Activated T-cell treated with anti-CD3 and anti-CD28 coated beads, Interleukin-2, amount 50 U/mL, for 72 hours (primary cell): ENCODE measurements around the gene CNEP1R1. TPM values are rescaled to one million over a fixed set of nuclear protein-coding genes. Genes with fewer than 3 reads are reported as not detected.
"Not testable (repeated sequence)": the region's sequence is repeated elsewhere in the genome, so short reads cannot be mapped to it uniquely, and the experiment has no call there.

Experiments
- ATAC-seq, 2 donors: fragments of 150-1000 bp; cut with Tn5 transposase; replicated peaks in 1 of 2; 2 replicates each; pipeline ENCODE4 v1.10.0; 2021; ENCODE audit warnings: moderate library complexity in 2 of 2, mild to moderate bottlenecking in 1 of 2
- DNase-seq, 2 donors: peaks; one replicate each; pipeline ENCODE4 v3.0.0; 2021 to 2022; ENCODE audit warnings: mixed read lengths in 1 of 2
- H3K27ac Mint-ChIP-seq: one replicate; pipeline ENCODE4 v1.8.0; 2022; ENCODE audit warnings: mild to moderate bottlenecking, moderate library complexity, mixed read lengths
- H3K27me3 Mint-ChIP-seq: one replicate; pipeline ENCODE4 v1.8.0; 2022; ENCODE audit warnings: low read depth, mixed read lengths
- H3K36me3 Mint-ChIP-seq, 2 donors: one replicate each; pipeline ENCODE4 v1.8.0; 2022; ENCODE audit warnings: mixed read lengths in 2 of 2, mild to moderate bottlenecking in 1 of 2; ENCODE audit not compliant: insufficient read depth in 2 of 2
- H3K4me1 Mint-ChIP-seq: one replicate; pipeline ENCODE4 v1.8.0; 2022; ENCODE audit warnings: low read depth, mixed read lengths
- H3K4me3 Mint-ChIP-seq, 2 donors: one replicate each; pipeline ENCODE4 v1.8.0; 2022; ENCODE audit warnings: mild to moderate bottlenecking in 2 of 2, mixed read lengths in 2 of 2, moderate library complexity in 2 of 2
- H3K9me3 Mint-ChIP-seq, 2 donors: one replicate each; pipeline ENCODE4 v1.8.0; 2022; ENCODE audit warnings: mixed read lengths in 2 of 2
- total RNA-seq, 2 donors: library from RNA; stranded (reverse); gene quantifications; one replicate each; pipeline ENCODE4 v1.2.3, GENCODE V29; 2022

The CNEP1R1 gene
- total RNA-seq, 2 donors from 2014 or later, result 28.6 to 30.8 TPM

DNA sequence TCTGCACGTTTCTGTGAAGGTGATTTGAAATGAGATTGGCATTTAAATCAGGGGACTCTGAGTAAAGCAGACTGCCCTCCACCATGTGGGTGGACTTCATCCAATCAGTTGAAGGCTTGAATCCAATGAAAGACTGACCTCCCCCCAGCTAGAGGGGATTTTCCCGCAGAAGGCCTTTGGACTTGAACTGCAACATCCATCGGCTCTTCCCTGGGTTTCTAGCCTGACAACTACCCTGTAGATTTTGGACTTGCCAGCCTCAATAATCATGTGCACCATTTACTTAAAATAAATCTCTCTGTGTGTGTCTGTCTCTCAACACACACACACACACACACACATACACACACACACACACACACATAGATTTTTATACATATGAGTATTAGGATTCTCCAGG is 23.9 kb upstream of the CNEP1R1 start:
- Mint-ChIP-seq H3K9me3 (no peaks in the 10 kb centered on the region), H3K27ac (no peak overlapping the region), H3K36me3 (no peaks in the 10 kb centered on the region), H3K4me3 (no peak overlapping the region), H3K27me3 (peaks cover 29% of the 10 kb centered on the region), H3K4me1 (no peaks in the 10 kb centered on the region)
- ATAC-seq (no peak), DNase-seq (no peak)

DNA sequence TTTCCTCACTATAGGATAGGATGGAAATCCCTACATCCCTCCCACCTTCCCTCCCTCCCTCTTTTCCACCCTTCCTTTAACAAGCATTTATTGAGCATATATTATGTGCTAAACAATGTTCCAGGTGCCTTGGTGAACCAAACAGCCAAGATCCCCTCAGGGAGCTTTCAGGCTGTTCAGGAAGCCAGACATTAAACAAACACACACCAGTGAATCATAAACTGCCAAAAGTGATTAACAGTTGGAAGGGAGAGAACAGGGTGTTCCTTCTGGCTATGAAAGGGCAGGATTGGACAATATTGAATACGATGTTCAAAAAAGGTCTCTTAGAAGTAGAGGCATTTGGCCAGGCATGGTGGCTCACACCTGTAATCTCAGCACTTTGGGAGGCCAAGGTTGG is 22.8 kb upstream of the CNEP1R1 start:
- peaks cover 26% of the 10 kb centered on the region for H3K27me3 Mint-ChIP-seq
- DNase-seq (no peak), ATAC-seq (no peak)
- H3K27ac Mint-ChIP-seq, result no peak overlapping the region
- H3K36me3 Mint-ChIP-seq, result no peaks in the 10 kb centered on the region
- H3K4me3 Mint-ChIP-seq, result no peak overlapping the region
- H3K4me1 Mint-ChIP-seq, result no peaks in the 10 kb centered on the region
- peaks cover 0 to 2% of the 10 kb centered on the region in 2 donors for H3K9me3 Mint-ChIP-seq

DNA sequence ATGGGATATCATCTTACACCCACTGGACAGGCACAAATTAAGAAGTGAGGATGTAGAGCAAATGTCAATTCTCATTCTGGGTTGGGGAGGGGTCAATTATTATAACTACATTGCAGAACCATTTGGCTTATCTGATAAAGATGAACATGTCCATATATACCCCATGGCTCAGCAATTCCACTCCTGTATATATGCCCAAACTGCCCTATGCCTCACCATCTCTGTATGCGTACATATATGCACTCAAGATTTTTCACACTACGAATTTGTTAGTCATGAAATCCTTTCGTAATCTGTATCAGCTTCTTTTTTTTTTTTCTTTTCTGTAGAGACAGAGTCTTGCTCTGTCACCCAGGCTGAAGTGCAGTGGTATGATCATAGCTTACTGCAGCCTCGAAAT is 20.8 kb upstream of the CNEP1R1 start:
- H3K9me3 Mint-ChIP-seq, result peaks cover 2% of the 10 kb centered on the region in 2 donors
- H3K4me1 Mint-ChIP-seq, result no peaks in the 10 kb centered on the region
- peaks cover 18% of the 10 kb centered on the region for H3K27me3 Mint-ChIP-seq
- no peak overlapping the region for H3K4me3 Mint-ChIP-seq
- DNase-seq, result no peak
- no peak overlapping the region for H3K27ac Mint-ChIP-seq
- H3K36me3 Mint-ChIP-seq, result no peaks in the 10 kb centered on the region
- ATAC-seq, result no peak

DNA sequence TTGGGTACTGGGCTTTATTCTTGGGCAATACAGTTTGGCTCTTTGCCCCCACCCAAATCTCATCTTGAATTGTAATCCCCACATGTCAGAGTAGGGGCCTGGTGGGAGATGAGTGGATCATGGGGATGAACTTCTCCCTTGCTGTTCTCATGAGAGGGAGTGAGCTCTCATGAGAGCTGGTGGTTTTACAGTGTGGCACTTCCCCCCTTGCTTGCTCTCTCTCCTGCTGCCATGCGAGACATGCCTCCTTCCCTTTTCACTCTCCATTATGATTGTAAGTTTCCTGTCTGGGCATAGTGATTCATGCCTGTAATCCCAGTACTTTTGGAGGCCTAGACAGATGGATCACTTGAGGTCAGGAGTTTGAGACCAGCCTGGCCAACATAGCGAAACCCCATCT is 18.1 kb upstream of the CNEP1R1 start:
- no peak overlapping the region for H3K27ac Mint-ChIP-seq
- peaks cover 14% of the 10 kb centered on the region for H3K27me3 Mint-ChIP-seq
- no peak overlapping the region for H3K4me3 Mint-ChIP-seq
- ATAC-seq (no peak), DNase-seq (no peak)
- H3K4me1 Mint-ChIP-seq, result no peaks in the 10 kb centered on the region
- H3K9me3 Mint-ChIP-seq, result peaks cover 2% of the 10 kb centered on the region in 2 donors
- no peaks in the 10 kb centered on the region for H3K36me3 Mint-ChIP-seq

DNA sequence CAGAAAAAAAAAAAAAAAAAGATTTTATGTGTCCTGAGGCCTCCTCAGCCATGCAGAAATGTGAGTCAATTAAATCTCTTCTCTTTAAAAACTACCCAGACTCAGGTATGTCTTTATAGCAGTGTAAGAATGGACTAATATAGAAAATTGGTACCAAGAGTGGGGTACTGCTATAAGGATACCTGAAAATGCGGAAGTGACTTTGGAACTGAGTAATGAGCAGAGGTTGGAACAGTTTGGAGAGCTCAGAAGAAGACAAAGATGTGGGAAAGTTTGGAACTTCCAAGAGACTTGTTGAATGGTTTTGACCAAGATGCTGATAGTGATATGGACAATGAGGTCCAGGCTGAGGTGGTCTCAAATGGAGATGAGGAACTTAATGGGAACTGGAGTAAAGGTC is 17.3 kb upstream of the CNEP1R1 start:
- ATAC-seq (no peak), DNase-seq (no peak)
- H3K4me3 Mint-ChIP-seq, result no peak overlapping the region
- no peak overlapping the region for H3K27ac Mint-ChIP-seq
- H3K4me1 Mint-ChIP-seq, result no peaks in the 10 kb centered on the region
- H3K36me3 Mint-ChIP-seq, result no peaks in the 10 kb centered on the region
- H3K27me3 Mint-ChIP-seq, result peaks cover 9% of the 10 kb centered on the region
- H3K9me3 Mint-ChIP-seq, result peaks cover 2% of the 10 kb centered on the region in 2 donors

DNA sequence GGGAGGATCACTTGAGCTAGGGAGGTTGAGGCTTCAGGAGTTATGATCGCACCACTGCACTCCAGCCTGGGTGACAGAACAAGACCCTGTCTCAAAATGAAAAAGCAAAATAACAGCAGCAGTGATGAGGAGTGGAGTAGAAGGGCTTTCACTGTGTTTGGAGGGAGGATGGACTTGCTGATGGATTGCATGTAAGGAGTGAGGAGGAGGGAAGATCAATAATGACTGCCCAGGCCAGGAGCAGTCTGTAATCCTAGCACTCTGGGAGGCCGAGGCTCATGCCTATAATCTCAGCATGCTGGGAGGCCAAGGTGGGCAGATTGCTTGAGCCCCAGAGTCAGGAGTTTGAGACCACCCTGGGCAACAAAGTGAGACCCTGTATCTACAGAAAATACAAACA is 14.8 kb upstream of the CNEP1R1 start:
- Mint-ChIP-seq H3K4me1 (no peaks in the 10 kb centered on the region), H3K36me3 (no peaks in the 10 kb centered on the region), H3K9me3 (peaks cover 2% of the 10 kb centered on the region in 2 donors), H3K27ac (no peak overlapping the region), H3K27me3 (no peaks in the 10 kb centered on the region), H3K4me3 (no peak overlapping the region)
- ATAC-seq (no peak), DNase-seq (no peak)

DNA sequence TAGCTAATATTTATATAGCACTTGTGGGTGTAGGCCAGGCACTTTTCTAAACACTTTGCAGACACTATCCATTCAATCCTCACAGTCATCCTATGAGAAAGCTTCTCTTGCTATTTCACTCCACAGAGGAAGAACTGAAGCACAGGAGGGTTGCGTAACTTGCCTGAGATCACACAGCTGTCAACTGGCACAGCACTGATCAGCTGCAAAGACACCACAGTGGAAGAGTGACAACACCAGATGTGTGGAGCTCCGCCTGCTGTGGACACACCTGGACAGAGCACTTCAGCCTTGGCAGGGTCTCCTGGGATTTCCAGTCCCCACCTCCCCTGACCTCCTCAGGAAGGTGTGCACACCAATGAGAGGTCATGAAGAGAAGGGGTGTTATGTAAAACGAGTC is 13.3 kb upstream of the CNEP1R1 start:
- no peaks in the 10 kb centered on the region for H3K36me3 Mint-ChIP-seq
- H3K27ac Mint-ChIP-seq, result no peak overlapping the region
- DNase-seq (no peak), ATAC-seq (no peak)
- no peaks in the 10 kb centered on the region for H3K27me3 Mint-ChIP-seq
- no peak overlapping the region for H3K4me3 Mint-ChIP-seq
- peaks cover 2% of the 10 kb centered on the region in 2 donors for H3K9me3 Mint-ChIP-seq
- no peaks in the 10 kb centered on the region for H3K4me1 Mint-ChIP-seq

DNA sequence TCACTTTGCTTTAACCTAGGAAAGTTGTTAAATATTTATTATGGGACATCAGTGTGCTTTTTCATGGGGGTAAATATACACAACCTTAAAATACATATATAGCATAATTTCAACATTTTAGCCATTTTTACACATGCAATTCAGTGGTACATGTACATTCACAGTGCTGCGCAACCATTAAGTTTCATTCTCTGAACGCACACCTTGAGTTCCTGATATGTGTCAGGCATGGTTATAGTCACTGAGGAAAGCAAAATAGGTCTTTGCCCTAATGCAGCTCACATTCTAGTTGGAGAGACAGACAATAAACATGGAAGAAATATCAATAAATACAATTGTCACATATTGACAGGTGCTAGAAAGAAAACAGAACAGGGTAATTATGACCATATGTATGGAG is 12.8 kb upstream of the CNEP1R1 start:
- Mint-ChIP-seq H3K4me3 (no peak overlapping the region), H3K36me3 (no peaks in the 10 kb centered on the region), H3K9me3 (peaks cover 0 to 2% of the 10 kb centered on the region in 2 donors), H3K27ac (no peak overlapping the region), H3K4me1 (no peaks in the 10 kb centered on the region), H3K27me3 (no peaks in the 10 kb centered on the region)
- DNase-seq, result no peak
- ATAC-seq, result no peak

DNA sequence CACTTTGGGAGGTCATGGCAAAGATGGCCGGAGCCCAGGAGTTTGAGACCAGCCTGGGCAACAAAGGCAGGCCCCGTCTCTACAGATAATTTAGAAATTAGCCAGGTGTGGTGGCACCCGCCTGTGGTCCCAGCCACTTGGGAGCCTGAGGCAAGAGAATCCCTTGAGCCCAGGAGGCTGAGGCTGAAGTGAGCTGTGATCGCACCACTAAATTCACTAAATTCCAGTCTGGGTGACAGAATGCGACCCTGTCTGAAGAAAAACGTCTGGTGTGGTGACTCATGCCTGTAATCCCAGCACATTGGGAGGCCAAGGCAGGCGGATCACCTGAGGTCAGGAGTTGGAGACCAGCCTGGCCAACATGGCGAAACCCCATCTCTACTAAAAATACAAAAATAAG is 10.8 kb upstream of the CNEP1R1 start:
- ATAC-seq, DNase-seq, H3K27me3 Mint-ChIP-seq, H3K27ac Mint-ChIP-seq, H3K4me3 Mint-ChIP-seq, H3K36me3 Mint-ChIP-seq, H3K9me3 Mint-ChIP-seq, H3K4me1 Mint-ChIP-seq: not testable (repeated sequence)

DNA sequence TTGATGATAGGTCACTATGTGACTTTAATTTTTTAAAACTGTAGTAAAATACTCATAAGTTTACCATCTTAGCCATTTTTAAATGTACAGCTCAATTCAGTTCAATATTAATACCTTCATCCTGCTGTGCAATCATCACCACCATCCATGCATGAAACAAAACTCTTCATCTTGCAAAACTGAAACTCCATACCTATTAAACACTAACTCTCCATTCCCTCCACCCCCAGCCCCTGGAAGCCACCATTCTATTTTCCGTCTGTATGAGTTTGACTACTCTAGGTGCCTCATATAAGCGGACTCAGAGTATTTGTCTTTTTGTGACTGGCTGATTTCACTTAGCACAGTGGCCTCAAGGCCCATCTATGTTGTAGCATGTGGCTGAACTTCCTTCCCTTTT is 9.4 kb upstream of the CNEP1R1 start:
- Mint-ChIP-seq H3K27ac (no peak overlapping the region), H3K4me1 (no peaks in the 10 kb centered on the region), H3K9me3 (no peaks in the 10 kb centered on the region), H3K27me3 (no peaks in the 10 kb centered on the region), H3K36me3 (no peaks in the 10 kb centered on the region), H3K4me3 (no peak overlapping the region)
- no peak for ATAC-seq
- no peak for DNase-seq

DNA sequence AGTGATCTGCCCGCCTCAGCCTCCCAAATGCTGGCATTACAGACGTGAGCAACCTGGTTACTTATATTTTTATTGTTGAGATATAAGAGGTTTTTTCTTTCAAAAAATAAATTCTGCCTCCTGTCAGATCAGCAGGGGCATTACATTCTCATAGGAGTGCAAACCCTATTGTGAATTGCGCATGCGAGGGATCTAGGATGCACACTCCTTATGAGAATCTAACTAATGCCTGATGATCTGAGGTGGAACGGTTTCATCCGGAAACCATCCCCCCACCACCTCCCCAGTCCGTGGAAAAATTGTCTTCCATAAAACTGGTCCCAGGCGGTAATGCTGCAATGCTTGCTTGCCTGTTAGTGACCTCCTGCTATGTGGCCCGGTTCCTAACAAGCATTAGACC is 7.5 kb upstream of the CNEP1R1 start:
- DNase-seq, result no peak
- peaks cover 7% of the 10 kb centered on the region for H3K4me1 Mint-ChIP-seq
- no peaks in the 10 kb centered on the region for H3K27me3 Mint-ChIP-seq
- H3K4me3 Mint-ChIP-seq, result no peak overlapping the region
- no peaks in the 10 kb centered on the region for H3K9me3 Mint-ChIP-seq
- ATAC-seq, result no peak
- no peak overlapping the region for H3K27ac Mint-ChIP-seq
- no peaks in the 10 kb centered on the region for H3K36me3 Mint-ChIP-seq

DNA sequence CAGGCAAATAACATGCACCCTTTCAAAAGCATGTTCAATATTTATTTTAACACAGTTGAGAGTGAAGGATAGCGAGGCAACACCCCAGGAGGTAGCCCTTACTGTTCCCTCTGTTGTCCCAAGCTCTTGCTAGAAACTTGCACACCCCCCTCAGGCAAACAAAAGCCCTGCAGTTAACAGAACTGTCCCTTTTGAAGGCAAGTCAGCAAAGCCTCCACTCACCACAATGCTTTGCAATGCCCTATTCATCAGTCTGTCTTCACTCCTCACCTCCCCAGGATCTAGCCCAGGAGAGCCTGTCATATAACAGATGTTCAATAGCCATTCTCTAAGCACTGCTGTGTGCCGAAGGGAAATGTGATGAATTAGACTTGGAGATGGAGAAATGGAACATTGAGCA is 3.5 kb upstream of the CNEP1R1 start:
- H3K4me1 Mint-ChIP-seq, result peaks cover 23% of the 10 kb centered on the region
- no peak for ATAC-seq
- peak; percentile 24 to 26 for DNase-seq

DNA sequence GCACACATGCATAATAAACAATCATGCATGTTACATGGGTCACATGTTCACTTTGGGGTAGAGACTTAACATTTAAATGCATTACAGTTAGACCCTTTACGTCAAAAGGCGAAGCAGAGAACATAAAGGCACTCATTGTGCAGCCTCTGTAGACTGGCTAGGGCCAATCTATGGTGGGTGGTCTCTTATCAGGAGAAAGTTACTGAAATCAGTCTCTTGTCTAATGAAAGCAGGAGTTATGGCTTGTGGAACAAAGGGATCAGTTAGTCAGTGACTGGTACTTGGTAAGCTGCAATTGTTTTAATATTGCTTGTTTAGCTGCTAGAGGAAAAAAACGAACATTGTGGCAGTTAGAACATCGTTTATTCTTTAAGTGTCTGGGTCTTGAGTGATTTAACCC is 1.4 kb upstream of the CNEP1R1 start:
- Mint-ChIP-seq H3K4me3 (no peak overlapping the region), H3K27ac (no peak overlapping the region), H3K27me3 (no peaks in the 10 kb centered on the region), H3K4me1 (peaks cover 30% of the 10 kb centered on the region), H3K36me3 (no peaks in the 10 kb centered on the region), H3K9me3 (no peaks in the 10 kb centered on the region)
- no peak for ATAC-seq
- no peak for DNase-seq

More for the DNA sequence above, 3.5 kb upstream of the CNEP1R1 start:
- H3K36me3 Mint-ChIP-seq, result no peaks in the 10 kb centered on the region
- H3K27ac Mint-ChIP-seq, result no peak overlapping the region
- no peaks in the 10 kb centered on the region for H3K27me3 Mint-ChIP-seq
- H3K9me3 Mint-ChIP-seq, result no peaks in the 10 kb centered on the region
- no peak overlapping the region for H3K4me3 Mint-ChIP-seq

DNA sequence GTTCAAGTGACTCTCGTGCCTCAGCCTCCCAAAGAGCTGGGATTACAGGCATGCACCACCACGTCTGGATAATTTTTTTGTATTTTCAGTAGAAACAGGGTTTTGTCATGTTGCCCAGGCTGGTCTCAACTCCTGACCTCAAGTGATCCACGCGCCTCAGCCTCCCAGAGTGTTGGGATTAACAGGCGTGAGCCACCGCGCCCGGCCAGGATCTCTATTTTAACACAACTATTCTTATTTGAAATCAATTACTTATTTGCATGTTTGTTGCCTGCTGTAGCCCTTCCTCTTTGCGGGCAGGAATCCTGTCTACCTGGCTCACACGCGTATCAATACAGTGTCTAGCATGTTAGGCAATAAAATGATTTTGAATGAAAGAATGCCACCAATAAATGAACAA is 818 bp upstream of the CNEP1R1 start:
- peak overlapping the region; percentile 84 to 96 for H3K4me3 Mint-ChIP-seq
- peaks cover 30% of the 10 kb centered on the region for H3K4me1 Mint-ChIP-seq
- peaks cover 0 to 2% of the 10 kb centered on the region in 2 donors for H3K36me3 Mint-ChIP-seq
- peak overlapping the region; percentile 86 for H3K27ac Mint-ChIP-seq
- DNase-seq (no peak), ATAC-seq (no peak)
- no peaks in the 10 kb centered on the region for H3K9me3 Mint-ChIP-seq
- H3K27me3 Mint-ChIP-seq, result no peaks in the 10 kb centered on the region
